Psoas muscle (tissue), 8 donors: ENCODE data around the gene ABCA7. TPM values are rescaled to one million over a fixed set of nuclear protein-coding genes. Genes with fewer than 3 reads are reported as not detected.

ENCODE experiments used
- ATAC-seq, 4 donors: fragments of 200-7000 bp; cut with Tn5 transposase; one replicate each; pipeline ENCODE4 v1.9.1; 2020; ENCODE audit warnings: moderate library complexity in 3 of 4, mild to moderate bottlenecking in 2 of 4
- DNase-seq, 2 donors: peaks; one replicate each; pipeline ENCODE4 v3.0.0-alpha.2; 2020
- H3K27ac ChIP-seq: fragments of 200-600 bp; one replicate; pipeline ENCODE4 v1.8.0; 2022
- H3K27me3 ChIP-seq, 3 donors: fragments of 200-600 bp in 1 of 3; one replicate each; pipeline versions ENCODE4 v1.6.1 to v1.8.0; 2013 to 2022; ENCODE audit warnings: low read length in 2 of 3, mild to moderate bottlenecking in 2 of 3, moderate library complexity in 1 of 3; ENCODE audit not compliant: insufficient read depth in 3 of 3
- H3K36me3 ChIP-seq, 2 donors: fragments of 200-600 bp in 1 of 2; one replicate each; pipeline versions ENCODE4 v1.6.1 to v1.8.0; 2013 to 2022; ENCODE audit warnings: low read depth in 1 of 2, mild to moderate bottlenecking in 1 of 2, moderate library complexity in 1 of 2; ENCODE audit not compliant: insufficient read depth in 1 of 2
- H3K4me1 ChIP-seq: fragments of 200-600 bp; one replicate; pipeline ENCODE4 v1.8.0; 2022
- H3K4me3 ChIP-seq: fragments of 200-600 bp; one replicate; pipeline ENCODE4 v1.8.0; 2022; ENCODE audit warnings: mild to moderate bottlenecking
- H3K9me3 ChIP-seq: fragments of 200-600 bp; one replicate; pipeline ENCODE4 v1.8.0; 2022
- CTCF ChIP-seq: fragments of 200-600 bp; IDR thresholded peaks from one replicate; pipeline ENCODE4 v1.8.0; 2022; ENCODE audit warnings: antibody characterized with exemption
- WGBS, 3 donors: extraction: QIAGEN DNeasy Blood & Tissue Kit; methylation state at CpG; one replicate each; pipeline versions ENCODE4 v1.1.6 to v1.1.7; 2013; 5-methylcytosine and 5-hydroxymethylcytosine counted together
- intact Hi-C, 2 donors: fragments of 100-400 bp; cut with DNase I; formaldehyde crosslinking; loops; one replicate each; pipeline versions ENCODE4 v1.11.0 to v1.14.2; 2022
- polyA plus RNA-seq, 3 donors: library from polyadenylated mRNA; stranded (reverse); fragments of 200-250 nt; gene quantifications; one replicate each; pipeline ENCODE4 v1.2.3, GENCODE V29; 2013
- total RNA-seq, 4 donors: library from RNA; stranded (reverse); fragmentation: NEBNext Ultra II Directional in 2 of 4; extraction: Animal tissue kit (Norgen Biotek cat#: 25700) in 2 of 4; gene quantifications; one replicate each; pipeline versions ENCODE4 v1.2.1 to v1.2.4, GENCODE V29; 2021 to 2023
- donor health status: healthy with polysubstance abuse.
- donor health status: DM: no; HTN: no; CAD: no; lungs with moderate emphysema.
- donor health status: Bipolar disorder and iron deficiency.
- donor health status: healthy.
- donor health status: DM: yes; HTN: yes; CAD: no.
- donor health status: DM: no; HTN: no; CAD: no.
- donor health status: DM: no; HTN: no; CAD: no.
- donor health status: DM: yes; HTN: yes; CAD: no.

The ABCA7 gene
- total and polyA plus RNA-seq, 7 donors, result 2.6 to 19.5 (median 10.1) TPM

- Histone ChIP-seq H3K27ac (peak overlapping the region; percentile 41), H3K4me1 (no peaks in the 10 kb centered on the region), H3K4me3 (no peak overlapping the region), H3K36me3 (peaks cover 3 to 55% of the 10 kb centered on the region in 2 donors), H3K9me3 (no peaks in the 10 kb centered on the region), H3K27me3 (peaks cover 0 to under 1% (median 0%) of the 10 kb centered on the region in 3 donors)
- ATAC-seq (peak in 3 of 4 donors; percentile 18 to 37 (median 23)), DNase-seq (peak in 1 of 2 donors; percentile 78)
- WGBS, 3 donors, result 56 to 69% (median 67%) methylated on average over 27 of the region's 27 CpGs
- intact Hi-C loops, result no loop called here
- no peak for TF ChIP-seq CTCF
These were observed 48.0 kb downstream of the ABCA7 start for GRCh38 chr19:1087813-1088415.

- 84 to 88% (median 86%) methylated on average over 25 to 27 of the region's 27 CpGs for WGBS, 3 donors
- no peak overlapping the region for H3K4me3 ChIP-seq
- peaks cover 3 to 60% of the 10 kb centered on the region in 2 donors for H3K36me3 ChIP-seq
- intact Hi-C loops, result no loop called here
- H3K9me3 ChIP-seq, result no peaks in the 10 kb centered on the region
- DNase-seq, result peak in 1 of 2 donors; percentile 64
- no peak overlapping the region for H3K27ac ChIP-seq
- peak in 1 of 4 donors; percentile 15 for ATAC-seq
- H3K27me3 ChIP-seq, result no peaks in the 10 kb centered on the region
- peaks cover under 1% of the 10 kb centered on the region for H3K4me1 ChIP-seq
- TF ChIP-seq CTCF, result no peak
These were observed 48.6 kb downstream of the ABCA7 start for GRCh38 chr19:1088416-1089010.

GRCh38 chr19:1089126-1089771 is 49.3 kb downstream of the ABCA7 start:
- no peaks in the 10 kb centered on the region for H3K9me3 ChIP-seq
- TF ChIP-seq CTCF, result no peak
- no peak overlapping the region for H3K27ac ChIP-seq
- ATAC-seq, result no peak
- H3K4me3 ChIP-seq, result no peak overlapping the region
- WGBS, 3 donors, result 92 to 95% (median 94%) methylated on average over 32 of the region's 32 CpGs
- peak in 1 of 2 donors; percentile 55 for DNase-seq
- no peaks in the 10 kb centered on the region for H3K27me3 ChIP-seq
- intact Hi-C loops, result no loop called here
- peaks cover 8% of the 10 kb centered on the region for H3K4me1 ChIP-seq
- H3K36me3 ChIP-seq, result peaks cover 3 to 64% of the 10 kb centered on the region in 2 donors

- 80 to 90% (median 81%) methylated on average over 18 to 22 of the region's 22 CpGs for WGBS, 3 donors
These were observed 50.0 kb downstream of the ABCA7 start for GRCh38 chr19:1089891-1090290.

More at GRCh38 chr19:1089891-1090290, 50.0 kb downstream of the ABCA7 start:
- Histone ChIP-seq H3K9me3 (no peaks in the 10 kb centered on the region), H3K27ac (no peak overlapping the region), H3K27me3 (no peaks in the 10 kb centered on the region), H3K4me1 (peaks cover 10% of the 10 kb centered on the region), H3K36me3 (peaks cover 3 to 64% of the 10 kb centered on the region in 2 donors), H3K4me3 (no peak overlapping the region)
- DNase-seq (no peak), ATAC-seq (no peak)
- TF ChIP-seq CTCF, result no peak
- intact Hi-C loops, result loop anchor here (5.0 kb wide), 1 partner anchor 48 kb away; the partner anchor contains the start of gene ABCA7 (in 2 of the 2)
